Measurements from ENCODE around the gene RNF125. TPM values are rescaled to one million over a fixed set of nuclear protein-coding genes. Genes with fewer than 3 reads are reported as not detected.

The RNF125 gene
- total and polyA plus RNA-seq, 2 experiments from 2014 or later: 11.4 to 29.2 TPM

DNA sequence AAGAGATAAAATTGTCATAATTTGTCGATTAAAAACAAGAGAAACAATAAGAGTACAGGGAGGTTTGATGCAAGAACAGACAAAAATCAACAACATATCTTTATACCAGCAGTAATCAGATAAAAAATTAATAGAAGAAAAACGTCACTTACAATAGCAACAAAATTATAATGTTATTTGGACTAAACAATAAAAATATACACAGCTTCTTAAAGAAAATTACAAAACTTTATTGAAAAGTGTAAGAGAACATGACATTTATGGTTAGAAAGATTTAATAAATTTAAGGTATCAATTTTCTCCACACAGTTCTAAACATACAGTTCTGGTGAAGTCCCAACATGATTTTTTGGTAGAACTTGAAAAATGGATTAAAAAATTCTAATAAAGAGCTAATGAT lies 85.9 kb downstream of the RNF125 start:
- H3K4me1 Mint-ChIP-seq: no peaks in the 10 kb centered on the region
- H3K4me2 ChIP-seq: no peak overlapping the region
- H3K27me3 ChIP-seq (ENCODE audit: insufficient read depth): no peaks in the 10 kb centered on the region
- no peak overlapping the region for H3K4me3 Mint-ChIP-seq
- no peaks in the 10 kb centered on the region for H3K4me1 ChIP-seq (ENCODE audit: insufficient read depth)
- no peak overlapping the region for H3K27ac ChIP-seq (ENCODE audit: low read depth)
- no peaks in the 10 kb centered on the region for H3K9me2 ChIP-seq (ENCODE audit: insufficient read depth)
- H3K36me3 Mint-ChIP-seq (ENCODE audit: low read depth): peaks cover 11% of the 10 kb centered on the region; the same call in 2 of the 3 replicates
- H3K79me2 ChIP-seq (replicated peaks; ENCODE audit: insufficient read depth): peaks cover 100% of the 10 kb centered on the region
- H2AFZ ChIP-seq: no peak overlapping the region
- H3K4me3 ChIP-seq: no peak overlapping the region
- H3K36me3 ChIP-seq (ENCODE audit: insufficient read depth): no peaks in the 10 kb centered on the region
- DNase-seq (ENCODE audit: low spot score) (no peak), ATAC-seq (no peak)
- no peaks in the 10 kb centered on the region for H3F3A ChIP-seq (replicated peaks; ENCODE audit: low read depth)
- no peaks in the 10 kb centered on the region for H3K9me3 Mint-ChIP-seq
- peaks cover 13% of the 10 kb centered on the region for H4K20me1 ChIP-seq (replicated peaks; ENCODE audit: insufficient read depth)
- no peak overlapping the region for H3K27ac Mint-ChIP-seq
- H3K27me3 Mint-ChIP-seq (ENCODE audit: insufficient read depth, low read depth, poor library complexity): peaks cover 2% of the 10 kb centered on the region
- no peak for TF ChIP-seq EZH2phosphoT487 (IDR thresholded peaks at IDR 0.05; ENCODE audit: unreplicated experiment)
- TF ChIP-seq ZNF331 (CRISPR knock-in tag; IDR thresholded peaks at IDR 0.05; ENCODE audit: low read depth): no peak
- TF ChIP-seq, protein P1, sequence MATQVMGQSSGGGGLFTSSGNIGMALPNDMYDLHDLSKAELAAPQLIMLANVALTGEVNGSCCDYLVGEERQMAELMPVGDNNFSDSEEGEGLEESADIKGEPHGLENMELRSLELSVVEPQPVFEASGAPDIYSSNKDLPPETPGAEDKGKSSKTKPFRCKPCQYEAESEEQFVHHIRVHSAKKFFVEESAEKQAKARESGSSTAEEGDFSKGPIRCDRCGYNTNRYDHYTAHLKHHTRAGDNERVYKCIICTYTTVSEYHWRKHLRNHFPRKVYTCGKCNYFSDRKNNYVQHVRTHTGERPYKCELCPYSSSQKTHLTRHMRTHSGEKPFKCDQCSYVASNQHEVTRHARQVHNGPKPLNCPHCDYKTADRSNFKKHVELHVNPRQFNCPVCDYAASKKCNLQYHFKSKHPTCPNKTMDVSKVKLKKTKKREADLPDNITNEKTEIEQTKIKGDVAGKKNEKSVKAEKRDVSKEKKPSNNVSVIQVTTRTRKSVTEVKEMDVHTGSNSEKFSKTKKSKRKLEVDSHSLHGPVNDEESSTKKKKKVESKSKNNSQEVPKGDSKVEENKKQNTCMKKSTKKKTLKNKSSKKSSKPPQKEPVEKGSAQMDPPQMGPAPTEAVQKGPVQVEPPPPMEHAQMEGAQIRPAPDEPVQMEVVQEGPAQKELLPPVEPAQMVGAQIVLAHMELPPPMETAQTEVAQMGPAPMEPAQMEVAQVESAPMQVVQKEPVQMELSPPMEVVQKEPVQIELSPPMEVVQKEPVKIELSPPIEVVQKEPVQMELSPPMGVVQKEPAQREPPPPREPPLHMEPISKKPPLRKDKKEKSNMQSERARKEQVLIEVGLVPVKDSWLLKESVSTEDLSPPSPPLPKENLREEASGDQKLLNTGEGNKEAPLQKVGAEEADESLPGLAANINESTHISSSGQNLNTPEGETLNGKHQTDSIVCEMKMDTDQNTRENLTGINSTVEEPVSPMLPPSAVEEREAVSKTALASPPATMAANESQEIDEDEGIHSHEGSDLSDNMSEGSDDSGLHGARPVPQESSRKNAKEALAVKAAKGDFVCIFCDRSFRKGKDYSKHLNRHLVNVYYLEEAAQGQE (IDR thresholded peaks at IDR 0.05; ENCODE audit: unreplicated experiment): no peak
- TF ChIP-seq STAT1 (IDR thresholded peaks at IDR 0.05; ENCODE audit: unreplicated experiment): no peak
- no peak for TF ChIP-seq ETS1 (IDR thresholded peaks at IDR 0.05)
- TF ChIP-seq, protein P2, sequence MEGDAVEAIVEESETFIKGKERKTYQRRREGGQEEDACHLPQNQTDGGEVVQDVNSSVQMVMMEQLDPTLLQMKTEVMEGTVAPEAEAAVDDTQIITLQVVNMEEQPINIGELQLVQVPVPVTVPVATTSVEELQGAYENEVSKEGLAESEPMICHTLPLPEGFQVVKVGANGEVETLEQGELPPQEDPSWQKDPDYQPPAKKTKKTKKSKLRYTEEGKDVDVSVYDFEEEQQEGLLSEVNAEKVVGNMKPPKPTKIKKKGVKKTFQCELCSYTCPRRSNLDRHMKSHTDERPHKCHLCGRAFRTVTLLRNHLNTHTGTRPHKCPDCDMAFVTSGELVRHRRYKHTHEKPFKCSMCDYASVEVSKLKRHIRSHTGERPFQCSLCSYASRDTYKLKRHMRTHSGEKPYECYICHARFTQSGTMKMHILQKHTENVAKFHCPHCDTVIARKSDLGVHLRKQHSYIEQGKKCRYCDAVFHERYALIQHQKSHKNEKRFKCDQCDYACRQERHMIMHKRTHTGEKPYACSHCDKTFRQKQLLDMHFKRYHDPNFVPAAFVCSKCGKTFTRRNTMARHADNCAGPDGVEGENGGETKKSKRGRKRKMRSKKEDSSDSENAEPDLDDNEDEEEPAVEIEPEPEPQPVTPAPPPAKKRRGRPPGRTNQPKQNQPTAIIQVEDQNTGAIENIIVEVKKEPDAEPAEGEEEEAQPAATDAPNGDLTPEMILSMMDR (conservative IDR thresholded peaks at IDR 0.05; ENCODE audit: low read depth in 2 of 2): no peak
- TF ChIP-seq POLR2AphosphoS5 (IDR thresholded peaks at IDR 0.05; ENCODE audit: low read depth): no peak
- TF ChIP-seq JUNB (IDR thresholded peaks at IDR 0.05; ENCODE audit: unreplicated experiment): no peak
- no peak for TF ChIP-seq CREB1 (CRISPR knock-in tag; IDR thresholded peaks at IDR 0.05; ENCODE audit: low read depth)
- TF ChIP-seq EZH2 (IDR thresholded peaks at IDR 0.05; ENCODE audit: low read depth, unreplicated experiment): no peak
- TF ChIP-seq ZNF114 (CRISPR knock-in tag; IDR thresholded peaks at IDR 0.05): no peak
- TF ChIP-seq NANOG (IDR thresholded peaks at IDR 0.05; ENCODE audit: borderline replicate concordance): no peak
- TF ChIP-seq, protein P3, sequence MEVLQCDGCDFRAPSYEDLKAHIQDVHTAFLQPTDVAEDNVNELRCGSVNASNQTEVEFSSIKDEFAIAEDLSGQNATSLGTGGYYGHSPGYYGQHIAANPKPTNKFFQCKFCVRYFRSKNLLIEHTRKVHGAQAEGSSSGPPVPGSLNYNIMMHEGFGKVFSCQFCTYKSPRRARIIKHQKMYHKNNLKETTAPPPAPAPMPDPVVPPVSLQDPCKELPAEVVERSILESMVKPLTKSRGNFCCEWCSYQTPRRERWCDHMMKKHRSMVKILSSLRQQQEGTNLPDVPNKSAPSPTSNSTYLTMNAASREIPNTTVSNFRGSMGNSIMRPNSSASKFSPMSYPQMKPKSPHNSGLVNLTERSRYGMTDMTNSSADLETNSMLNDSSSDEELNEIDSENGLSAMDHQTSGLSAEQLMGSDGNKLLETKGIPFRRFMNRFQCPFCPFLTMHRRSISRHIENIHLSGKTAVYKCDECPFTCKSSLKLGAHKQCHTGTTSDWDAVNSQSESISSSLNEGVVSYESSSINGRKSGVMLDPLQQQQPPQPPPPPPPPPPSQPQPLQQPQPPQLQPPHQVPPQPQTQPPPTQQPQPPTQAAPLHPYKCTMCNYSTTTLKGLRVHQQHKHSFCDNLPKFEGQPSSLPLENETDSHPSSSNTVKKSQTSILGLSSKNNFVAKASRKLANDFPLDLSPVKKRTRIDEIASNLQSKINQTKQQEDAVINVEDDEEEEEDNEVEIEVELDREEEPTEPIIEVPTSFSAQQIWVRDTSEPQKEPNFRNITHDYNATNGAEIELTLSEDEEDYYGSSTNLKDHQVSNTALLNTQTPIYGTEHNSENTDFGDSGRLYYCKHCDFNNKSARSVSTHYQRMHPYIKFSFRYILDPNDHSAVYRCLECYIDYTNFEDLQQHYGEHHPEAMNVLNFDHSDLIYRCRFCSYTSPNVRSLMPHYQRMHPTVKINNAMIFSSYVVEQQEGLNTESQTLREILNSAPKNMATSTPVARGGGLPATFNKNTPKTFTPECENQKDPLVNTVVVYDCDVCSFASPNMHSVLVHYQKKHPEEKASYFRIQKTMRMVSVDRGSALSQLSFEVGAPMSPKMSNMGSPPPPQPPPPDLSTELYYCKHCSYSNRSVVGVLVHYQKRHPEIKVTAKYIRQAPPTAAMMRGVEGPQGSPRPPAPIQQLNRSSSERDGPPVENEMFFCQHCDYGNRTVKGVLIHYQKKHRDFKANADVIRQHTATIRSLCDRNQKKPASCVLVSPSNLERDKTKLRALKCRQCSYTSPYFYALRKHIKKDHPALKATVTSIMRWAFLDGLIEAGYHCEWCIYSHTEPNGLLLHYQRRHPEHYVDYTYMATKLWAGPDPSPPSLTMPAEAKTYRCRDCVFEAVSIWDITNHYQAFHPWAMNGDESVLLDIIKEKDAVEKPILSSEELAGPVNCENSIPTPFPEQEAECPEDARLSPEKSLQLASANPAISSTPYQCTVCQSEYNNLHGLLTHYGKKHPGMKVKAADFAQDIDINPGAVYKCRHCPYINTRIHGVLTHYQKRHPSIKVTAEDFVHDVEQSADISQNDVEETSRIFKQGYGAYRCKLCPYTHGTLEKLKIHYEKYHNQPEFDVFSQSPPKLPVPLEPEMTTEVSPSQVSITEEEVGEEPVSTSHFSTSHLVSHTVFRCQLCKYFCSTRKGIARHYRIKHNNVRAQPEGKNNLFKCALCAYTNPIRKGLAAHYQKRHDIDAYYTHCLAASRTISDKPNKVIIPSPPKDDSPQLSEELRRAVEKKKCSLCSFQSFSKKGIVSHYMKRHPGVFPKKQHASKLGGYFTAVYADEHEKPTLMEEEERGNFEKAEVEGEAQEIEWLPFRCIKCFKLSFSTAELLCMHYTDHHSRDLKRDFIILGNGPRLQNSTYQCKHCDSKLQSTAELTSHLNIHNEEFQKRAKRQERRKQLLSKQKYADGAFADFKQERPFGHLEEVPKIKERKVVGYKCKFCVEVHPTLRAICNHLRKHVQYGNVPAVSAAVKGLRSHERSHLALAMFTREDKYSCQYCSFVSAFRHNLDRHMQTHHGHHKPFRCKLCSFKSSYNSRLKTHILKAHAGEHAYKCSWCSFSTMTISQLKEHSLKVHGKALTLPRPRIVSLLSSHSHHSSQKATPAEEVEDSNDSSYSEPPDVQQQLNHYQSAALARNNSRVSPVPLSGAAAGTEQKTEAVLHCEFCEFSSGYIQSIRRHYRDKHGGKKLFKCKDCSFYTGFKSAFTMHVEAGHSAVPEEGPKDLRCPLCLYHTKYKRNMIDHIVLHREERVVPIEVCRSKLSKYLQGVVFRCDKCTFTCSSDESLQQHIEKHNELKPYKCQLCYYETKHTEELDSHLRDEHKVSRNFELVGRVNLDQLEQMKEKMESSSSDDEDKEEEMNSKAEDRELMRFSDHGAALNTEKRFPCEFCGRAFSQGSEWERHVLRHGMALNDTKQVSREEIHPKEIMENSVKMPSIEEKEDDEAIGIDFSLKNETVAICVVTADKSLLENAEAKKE (CRISPR knock-in tag; IDR thresholded peaks at IDR 0.05): no peak

All from GM23338 (cell line).